ENCODE measurements around the gene GHRH. TPM values are rescaled to one million over a fixed set of nuclear protein-coding genes. Genes with fewer than 3 reads are reported as not detected.

GHRH gene
- total RNA-seq, 1 donor from 2014 or later, result not detected

GRCh38 chr20:37262505-37262904, 891 bp upstream of the GHRH start:
- no peaks in the 10 kb centered on the region for H3K4me1 Mint-ChIP-seq (ENCODE audit: unreplicated experiment)
- no peak for TF ChIP-seq CTCF (IDR thresholded peaks at IDR 0.05)
- no peaks in the 10 kb centered on the region for H3K36me3 Mint-ChIP-seq (ENCODE audit: unreplicated experiment)
- H3K27me3 Mint-ChIP-seq (ENCODE audit: unreplicated experiment), result peaks cover 55% of the 10 kb centered on the region
- H3K4me3 Mint-ChIP-seq (ENCODE audit: unreplicated experiment), result no peak overlapping the region
- no peaks in the 10 kb centered on the region for H3K9me3 Mint-ChIP-seq (ENCODE audit: unreplicated experiment)
- DNase-seq (ENCODE audit: extremely low spot score, unreplicated experiment), result no peak
- H3K27ac Mint-ChIP-seq (ENCODE audit: unreplicated experiment), result no peak overlapping the region

- Mint-ChIP-seq H3K36me3 (ENCODE audit: unreplicated experiment) (no peaks in the 10 kb centered on the region), H3K9me3 (ENCODE audit: unreplicated experiment) (no peaks in the 10 kb centered on the region), H3K27ac (ENCODE audit: unreplicated experiment) (no peak overlapping the region), H3K27me3 (ENCODE audit: unreplicated experiment) (peaks cover 44% of the 10 kb centered on the region), H3K4me3 (ENCODE audit: unreplicated experiment) (no peak overlapping the region), H3K4me1 (ENCODE audit: unreplicated experiment) (no peaks in the 10 kb centered on the region)
- no peak for TF ChIP-seq CTCF (IDR thresholded peaks at IDR 0.05)
- DNase-seq (ENCODE audit: extremely low spot score, unreplicated experiment), result no peak
Observed at GRCh38 chr20:37260923-37261322, 691 bp downstream of the GHRH start.

GRCh38 chr20:37259865-37260264, 1.7 kb downstream of the GHRH start:
- TF ChIP-seq CTCF (IDR thresholded peaks at IDR 0.05), result no peak
- no peaks in the 10 kb centered on the region for H3K9me3 Mint-ChIP-seq (ENCODE audit: unreplicated experiment)
- H3K27me3 Mint-ChIP-seq (ENCODE audit: unreplicated experiment), result peaks cover 44% of the 10 kb centered on the region
- no peaks in the 10 kb centered on the region for H3K36me3 Mint-ChIP-seq (ENCODE audit: unreplicated experiment)
- no peak overlapping the region for H3K27ac Mint-ChIP-seq (ENCODE audit: unreplicated experiment)
- no peak overlapping the region for H3K4me3 Mint-ChIP-seq (ENCODE audit: unreplicated experiment)
- DNase-seq (ENCODE audit: extremely low spot score, unreplicated experiment), result no peak
- no peaks in the 10 kb centered on the region for H3K4me1 Mint-ChIP-seq (ENCODE audit: unreplicated experiment)

GRCh38 chr20:37259031-37259430, 2.6 kb downstream of the GHRH start:
- Mint-ChIP-seq H3K27me3 (ENCODE audit: unreplicated experiment) (peaks cover 50% of the 10 kb centered on the region), H3K36me3 (ENCODE audit: unreplicated experiment) (no peaks in the 10 kb centered on the region), H3K27ac (ENCODE audit: unreplicated experiment) (no peak overlapping the region)

GRCh38 chr20:37257988-37258387, 3.6 kb downstream of the GHRH start:
- Mint-ChIP-seq H3K4me3 (ENCODE audit: unreplicated experiment) (no peak overlapping the region), H3K9me3 (ENCODE audit: unreplicated experiment) (peaks cover 5% of the 10 kb centered on the region), H3K4me1 (ENCODE audit: unreplicated experiment) (no peaks in the 10 kb centered on the region), H3K36me3 (ENCODE audit: unreplicated experiment) (no peaks in the 10 kb centered on the region), H3K27ac (ENCODE audit: unreplicated experiment) (no peak overlapping the region), H3K27me3 (ENCODE audit: unreplicated experiment) (peaks cover 52% of the 10 kb centered on the region)
- no peak for TF ChIP-seq CTCF (IDR thresholded peaks at IDR 0.05)
- no peak for DNase-seq (ENCODE audit: extremely low spot score, unreplicated experiment)

More at GRCh38 chr20:37259031-37259430, 2.6 kb downstream of the GHRH start:
- no peak for DNase-seq (ENCODE audit: extremely low spot score, unreplicated experiment)
- Mint-ChIP-seq H3K9me3 (ENCODE audit: unreplicated experiment) (peaks cover 5% of the 10 kb centered on the region), H3K4me3 (ENCODE audit: unreplicated experiment) (no peak overlapping the region), H3K4me1 (ENCODE audit: unreplicated experiment) (no peaks in the 10 kb centered on the region)
- TF ChIP-seq CTCF (IDR thresholded peaks at IDR 0.05), result no peak

All from osteocyte (in vitro differentiated cells).